Osteocyte (in vitro differentiated cells): Measurements from ENCODE around the gene MCM3AP. TPM values are rescaled to one million over a fixed set of nuclear protein-coding genes. Genes with fewer than 3 reads are reported as not detected.
"Not testable (repeated sequence)": the region's sequence is repeated elsewhere in the genome, so short reads cannot be mapped to it uniquely, and the experiment has no call there.

Source experiments
- DNase-seq: peaks from one replicate; pipeline ENCODE4 v3.0.0; 2021; ENCODE audit warnings: mixed read lengths; ENCODE audit not compliant: unreplicated experiment; ENCODE audit errors: extremely low spot score
- H3K27ac Mint-ChIP-seq: one replicate; pipeline ENCODE4 v1.8.0; 2021; ENCODE audit warnings: mild to moderate bottlenecking, mixed read lengths; ENCODE audit not compliant: unreplicated experiment
- H3K27me3 Mint-ChIP-seq: one replicate; pipeline ENCODE4 v1.8.0; 2021; ENCODE audit warnings: mixed read lengths; ENCODE audit not compliant: unreplicated experiment
- H3K36me3 Mint-ChIP-seq: one replicate; pipeline ENCODE4 v1.8.0; 2021; ENCODE audit warnings: mixed read lengths; ENCODE audit not compliant: unreplicated experiment
- H3K4me1 Mint-ChIP-seq: one replicate; pipeline ENCODE4 v1.8.0; 2021; ENCODE audit warnings: mixed read lengths; ENCODE audit not compliant: unreplicated experiment
- H3K4me3 Mint-ChIP-seq: one replicate; pipeline ENCODE4 v1.8.0; 2021; ENCODE audit warnings: mild to moderate bottlenecking, moderate library complexity, mixed read lengths; ENCODE audit not compliant: unreplicated experiment
- H3K9me3 Mint-ChIP-seq: one replicate; pipeline ENCODE4 v1.8.0; 2021; ENCODE audit warnings: mixed read lengths; ENCODE audit not compliant: unreplicated experiment
- total RNA-seq: library from RNA; stranded (reverse); gene quantifications from 2 replicates; pipeline ENCODE4 v1.2.1, GENCODE V29; 2021
- TF ChIP-seq, protein P1 (sequence below): fragments of 200-600 bp; sonication (generic); IDR thresholded peaks from 2 replicates; pipeline ENCODE4 v1.5.0; 2021; ENCODE audit warnings: antibody characterized with exemption, mild to moderate bottlenecking, moderate library complexity

Gene MCM3AP
- total RNA-seq, 1 donor from 2014 or later, result 105 TPM

DNA sequence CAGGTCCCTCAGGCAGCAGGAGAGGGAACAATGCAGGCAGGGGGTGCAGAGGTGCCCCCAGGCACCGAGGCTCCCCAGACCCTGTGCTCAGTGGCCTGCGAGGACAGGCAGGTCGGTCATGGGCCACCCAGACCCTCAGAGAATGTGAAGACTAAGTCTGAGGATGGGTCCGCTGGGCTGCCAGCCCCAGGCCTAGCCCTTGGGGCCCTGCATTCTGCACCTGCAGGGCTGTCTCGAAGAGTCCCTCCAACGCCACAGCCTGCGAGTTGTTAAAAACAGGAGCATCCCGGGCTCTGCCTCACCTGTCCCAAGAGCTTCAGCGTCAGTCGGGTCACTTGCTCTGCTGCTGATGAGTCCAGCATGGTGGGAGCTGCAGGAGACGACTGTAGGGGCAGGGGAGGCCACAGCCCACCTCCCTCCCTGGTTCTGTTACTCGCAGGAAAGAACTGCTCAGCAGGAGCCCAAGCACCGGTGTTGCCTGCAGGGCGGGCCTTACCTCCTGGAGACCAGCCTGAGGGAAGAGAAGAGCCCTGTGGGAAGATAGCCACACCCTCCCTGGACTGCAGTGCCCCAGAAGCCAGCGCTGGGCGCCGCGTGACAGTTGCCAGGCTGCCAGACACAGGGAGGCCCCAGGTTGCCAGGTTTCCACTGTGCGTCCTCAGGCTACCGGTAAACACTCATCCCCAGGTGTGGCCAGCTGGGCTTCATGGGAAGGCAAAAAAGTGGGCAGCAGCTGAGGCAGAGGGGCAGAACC lies 32.5 kb upstream of the MCM3AP start:
- no peak overlapping the region for H3K4me3 Mint-ChIP-seq
- no peaks in the 10 kb centered on the region for H3K9me3 Mint-ChIP-seq
- TF ChIP-seq, protein P1, sequence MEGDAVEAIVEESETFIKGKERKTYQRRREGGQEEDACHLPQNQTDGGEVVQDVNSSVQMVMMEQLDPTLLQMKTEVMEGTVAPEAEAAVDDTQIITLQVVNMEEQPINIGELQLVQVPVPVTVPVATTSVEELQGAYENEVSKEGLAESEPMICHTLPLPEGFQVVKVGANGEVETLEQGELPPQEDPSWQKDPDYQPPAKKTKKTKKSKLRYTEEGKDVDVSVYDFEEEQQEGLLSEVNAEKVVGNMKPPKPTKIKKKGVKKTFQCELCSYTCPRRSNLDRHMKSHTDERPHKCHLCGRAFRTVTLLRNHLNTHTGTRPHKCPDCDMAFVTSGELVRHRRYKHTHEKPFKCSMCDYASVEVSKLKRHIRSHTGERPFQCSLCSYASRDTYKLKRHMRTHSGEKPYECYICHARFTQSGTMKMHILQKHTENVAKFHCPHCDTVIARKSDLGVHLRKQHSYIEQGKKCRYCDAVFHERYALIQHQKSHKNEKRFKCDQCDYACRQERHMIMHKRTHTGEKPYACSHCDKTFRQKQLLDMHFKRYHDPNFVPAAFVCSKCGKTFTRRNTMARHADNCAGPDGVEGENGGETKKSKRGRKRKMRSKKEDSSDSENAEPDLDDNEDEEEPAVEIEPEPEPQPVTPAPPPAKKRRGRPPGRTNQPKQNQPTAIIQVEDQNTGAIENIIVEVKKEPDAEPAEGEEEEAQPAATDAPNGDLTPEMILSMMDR, result no peak
- no peaks in the 10 kb centered on the region for H3K27me3 Mint-ChIP-seq
- H3K36me3 Mint-ChIP-seq, result peaks cover under 1% of the 10 kb centered on the region
- no peak overlapping the region for H3K27ac Mint-ChIP-seq
- DNase-seq, result no peak
- H3K4me1 Mint-ChIP-seq, result peaks cover 25% of the 10 kb centered on the region

DNA sequence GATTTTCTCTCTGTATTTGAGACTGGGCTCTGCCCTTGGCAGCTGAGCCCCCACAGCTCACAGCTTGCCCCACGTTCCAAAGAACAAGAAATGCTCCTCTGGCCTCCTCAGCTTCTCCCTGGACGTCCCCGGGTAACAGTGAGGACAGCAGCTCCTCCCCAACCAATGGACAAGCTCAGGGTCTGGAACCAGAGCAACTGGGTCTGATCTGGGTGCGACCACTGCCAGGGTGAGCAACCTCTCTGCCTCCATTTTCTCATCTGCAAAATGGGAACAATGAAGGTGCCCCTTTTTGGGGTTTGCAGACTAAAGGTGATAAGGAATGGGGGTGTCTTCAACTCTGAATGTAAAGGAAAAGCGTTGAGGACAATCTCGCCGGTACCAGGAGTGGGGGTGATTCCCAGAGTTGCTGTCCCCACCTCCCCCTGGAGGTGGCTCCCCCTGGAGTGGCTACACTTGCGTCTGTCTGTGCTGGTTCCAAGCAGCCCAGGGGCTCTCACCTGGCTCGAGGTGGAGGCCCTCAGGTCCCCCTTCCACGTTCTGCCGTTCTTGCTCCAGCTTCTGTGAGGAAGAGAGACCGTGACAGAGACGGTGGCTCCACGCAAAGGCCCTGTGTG lies 31.4 kb upstream of the MCM3AP start:
- no peak overlapping the region for H3K27ac Mint-ChIP-seq
- peaks cover 3% of the 10 kb centered on the region for H3K36me3 Mint-ChIP-seq
- TF ChIP-seq, protein P1, result no peak
- no peaks in the 10 kb centered on the region for H3K9me3 Mint-ChIP-seq
- H3K27me3 Mint-ChIP-seq, result no peaks in the 10 kb centered on the region
- H3K4me3 Mint-ChIP-seq, result no peak overlapping the region
- no peak for DNase-seq
- H3K4me1 Mint-ChIP-seq, result peaks cover 14% of the 10 kb centered on the region

DNA sequence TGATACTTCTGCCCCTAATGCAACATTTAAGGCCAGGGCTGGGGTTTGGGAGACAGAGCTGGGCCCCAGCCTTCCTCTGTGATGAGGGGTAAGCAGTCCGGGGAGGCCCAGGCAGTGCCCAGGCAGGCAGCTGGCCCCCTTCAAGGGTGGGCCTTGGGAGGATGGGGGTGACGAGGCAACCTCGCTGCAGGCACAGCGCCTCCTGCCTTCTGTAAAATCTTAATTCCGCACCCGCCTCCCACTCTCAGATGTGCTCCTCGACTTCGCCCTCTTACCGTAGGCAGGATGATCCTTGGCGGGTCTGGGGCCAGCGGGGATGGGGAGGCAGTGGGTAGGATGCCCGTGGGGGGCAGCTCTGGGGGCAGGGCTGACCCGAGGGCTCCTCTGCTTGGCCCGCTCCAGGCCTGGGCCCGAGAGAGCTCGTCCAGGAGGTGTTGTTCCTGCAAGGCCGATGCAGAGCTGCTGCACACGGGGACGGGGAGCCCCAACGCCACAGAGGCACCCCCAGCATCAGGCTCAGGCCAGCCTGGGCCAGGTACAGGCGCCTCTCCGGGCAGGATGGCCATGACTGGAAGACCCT lies 29.1 kb upstream of the MCM3AP start:
- TF ChIP-seq, protein P1, result no peak
- Mint-ChIP-seq H3K4me1 (no peaks in the 10 kb centered on the region), H3K27ac (no peak overlapping the region), H3K4me3 (no peak overlapping the region), H3K9me3 (no peaks in the 10 kb centered on the region), H3K36me3 (peaks cover 6% of the 10 kb centered on the region), H3K27me3 (no peaks in the 10 kb centered on the region)
- no peak for DNase-seq

DNA sequence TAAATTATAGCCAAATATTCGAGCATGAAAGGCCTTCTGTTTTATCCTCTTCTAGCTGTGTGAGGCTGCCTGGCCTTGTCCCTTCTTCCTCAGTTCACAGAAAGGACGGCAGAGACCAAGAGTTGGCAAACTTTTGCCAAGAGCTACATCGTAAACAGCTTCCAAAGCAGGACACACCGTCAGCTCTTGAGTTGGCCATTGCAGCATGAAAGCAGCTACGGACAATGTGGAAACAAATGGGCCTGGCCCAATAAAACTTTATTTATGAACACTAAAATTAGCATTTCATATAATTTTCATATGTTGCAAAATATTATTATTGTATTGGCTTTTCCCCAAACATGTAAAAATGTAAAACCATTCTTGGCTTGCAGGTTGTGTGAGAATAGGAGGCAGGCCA lies 27.5 kb upstream of the MCM3AP start:
- DNase-seq, result no peak
- Mint-ChIP-seq H3K4me3 (no peak overlapping the region), H3K27me3 (no peaks in the 10 kb centered on the region), H3K36me3 (peaks cover 6% of the 10 kb centered on the region), H3K27ac (no peak overlapping the region), H3K9me3 (no peaks in the 10 kb centered on the region), H3K4me1 (no peaks in the 10 kb centered on the region)
- TF ChIP-seq, protein P1, result no peak

DNA sequence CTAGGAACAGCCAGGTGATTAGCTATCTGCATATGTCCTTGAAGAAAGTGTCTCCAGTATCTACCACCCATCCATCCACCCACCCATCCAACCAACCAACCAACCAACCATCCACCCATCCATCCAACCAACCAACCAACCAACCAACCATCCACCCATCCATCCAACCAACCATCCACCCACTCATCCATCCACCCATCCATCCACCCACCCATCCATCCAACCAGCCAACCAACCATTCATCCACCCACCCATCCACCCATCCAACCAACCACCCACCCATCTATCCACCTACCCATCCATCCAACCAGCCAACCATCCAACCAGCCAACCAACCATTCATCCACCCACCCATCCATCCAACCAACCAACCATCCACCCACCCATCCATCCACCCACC lies 26.2 kb upstream of the MCM3AP start:
- Mint-ChIP-seq H3K4me1 (no peaks in the 10 kb centered on the region), H3K36me3 (peaks cover 6% of the 10 kb centered on the region), H3K4me3 (no peak overlapping the region), H3K27me3 (no peaks in the 10 kb centered on the region), H3K9me3 (no peaks in the 10 kb centered on the region), H3K27ac (no peak overlapping the region)
- no peak for DNase-seq
- TF ChIP-seq, protein P1, result no peak

DNA sequence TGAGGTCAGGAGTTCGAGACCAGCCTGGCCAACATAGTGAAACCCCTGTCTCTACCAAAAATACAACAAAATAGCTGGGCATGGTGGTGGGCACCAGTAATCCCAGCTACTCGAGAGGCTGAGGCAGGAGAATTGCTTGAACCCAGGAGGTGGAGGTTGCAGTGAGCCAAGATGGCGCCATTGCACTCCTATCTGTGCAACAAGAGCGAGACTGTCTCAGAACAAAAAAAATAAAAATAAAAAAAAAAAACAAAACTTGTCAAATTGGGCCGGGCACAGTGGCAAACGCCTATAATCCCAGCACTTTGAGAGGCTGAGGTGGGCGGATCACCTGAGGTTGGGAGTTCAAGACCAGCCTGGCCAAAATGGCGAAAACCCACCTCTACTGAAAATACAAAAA lies 24.8 kb upstream of the MCM3AP start:
- not testable (repeated sequence) for H3K4me3 Mint-ChIP-seq, DNase-seq, H3K27me3 Mint-ChIP-seq, H3K4me1 Mint-ChIP-seq, H3K36me3 Mint-ChIP-seq, H3K9me3 Mint-ChIP-seq, H3K27ac Mint-ChIP-seq
